GM15510 (cell line): ENCODE results near the gene TCFL5.

Experiments
- POLR2A ChIP-seq: IDR thresholded peaks from 3 replicates; pipeline ENCODE4 v1.6.1; 2011; ENCODE audit warnings: borderline replicate concordance; ENCODE audit not compliant: insufficient read length; ENCODE audit errors: extremely low read depth

TCFL5 gene

GRCh38 chr20:62879275-62880146 is 17.9 kb upstream of the TCFL5 start:
- TF ChIP-seq POLR2A, result no peak

GRCh38 chr20:62878244-62879038 is 16.8 kb upstream of the TCFL5 start:
- TF ChIP-seq POLR2A, result no peak

GRCh38 chr20:62876902-62877816 is 15.5 kb upstream of the TCFL5 start:
- no peak for TF ChIP-seq POLR2A

GRCh38 chr20:62876501-62876901 is 14.9 kb upstream of the TCFL5 start:
- no peak for TF ChIP-seq POLR2A

- no peak for TF ChIP-seq POLR2A
These were observed 14.1 kb upstream of the TCFL5 start for GRCh38 chr20:62875419-62876361.

GRCh38 chr20:62874964-62875344 is 13.3 kb upstream of the TCFL5 start:
- TF ChIP-seq POLR2A, result no peak

GRCh38 chr20:62873280-62873679 is 11.7 kb upstream of the TCFL5 start:
- TF ChIP-seq POLR2A, result no peak

GRCh38 chr20:62872862-62873261 is 11.2 kb upstream of the TCFL5 start:
- TF ChIP-seq POLR2A, result no peak

- TF ChIP-seq POLR2A, result no peak
These were observed 10.7 kb upstream of the TCFL5 start for GRCh38 chr20:62872184-62872847.

GRCh38 chr20:62864207-62864606 is 2.6 kb upstream of the TCFL5 start:
- TF ChIP-seq POLR2A, result no peak

GRCh38 chr20:62860924-62861691 is 514 bp downstream of the TCFL5 start:
- no peak for TF ChIP-seq POLR2A

GRCh38 chr20:62860391-62860923 is 1.2 kb downstream of the TCFL5 start:
- no peak for TF ChIP-seq POLR2A
